Mesothelial cell of epicardium (in vitro differentiated cells): ENCODE results near the gene ARNT2. TPM values are rescaled to one million over a fixed set of nuclear protein-coding genes. Genes with fewer than 3 reads are reported as not detected.

ENCODE experiments used
- DNase-seq, 2 experiments: peaks; one replicate each; pipeline ENCODE4 v3.0.0; 2021; ENCODE audit warnings: low spot score in 2 of 2; ENCODE audit not compliant: unreplicated experiment in 2 of 2
- H3K27ac Mint-ChIP-seq: 2 replicates; pipeline ENCODE4 v1.8.0; 2021; ENCODE audit warnings: mixed read lengths
- H3K27me3 Mint-ChIP-seq: 2 replicates; pipeline ENCODE4 v1.8.0; 2021; ENCODE audit warnings: low read depth, mixed read lengths
- H3K36me3 Mint-ChIP-seq: 2 replicates; pipeline ENCODE4 v1.8.0; 2021; ENCODE audit warnings: mixed read lengths
- H3K4me1 Mint-ChIP-seq: 2 replicates; pipeline ENCODE4 v1.8.0; 2021; ENCODE audit warnings: mixed read lengths
- H3K4me3 Mint-ChIP-seq: 2 replicates; pipeline ENCODE4 v1.8.0; 2021; ENCODE audit warnings: mild to moderate bottlenecking, moderate library complexity, mixed read lengths
- H3K9me3 Mint-ChIP-seq: 2 replicates; pipeline ENCODE4 v1.8.0; 2021; ENCODE audit warnings: mixed read lengths
- total RNA-seq: library from RNA; stranded (reverse); gene quantifications from 3 replicates; pipeline ENCODE4 v1.2.1, GENCODE V29; 2021
- TF ChIP-seq, protein P1 (sequence below): fragments of 200-600 bp; sonication (generic); IDR thresholded peaks from one replicate; pipeline ENCODE4 v1.5.0; 2021; ENCODE audit warnings: antibody characterized with exemption; ENCODE audit not compliant: unreplicated experiment

ARNT2 gene
- total RNA-seq, 1 donor from 2014 or later, result 20.2 TPM

DNA sequence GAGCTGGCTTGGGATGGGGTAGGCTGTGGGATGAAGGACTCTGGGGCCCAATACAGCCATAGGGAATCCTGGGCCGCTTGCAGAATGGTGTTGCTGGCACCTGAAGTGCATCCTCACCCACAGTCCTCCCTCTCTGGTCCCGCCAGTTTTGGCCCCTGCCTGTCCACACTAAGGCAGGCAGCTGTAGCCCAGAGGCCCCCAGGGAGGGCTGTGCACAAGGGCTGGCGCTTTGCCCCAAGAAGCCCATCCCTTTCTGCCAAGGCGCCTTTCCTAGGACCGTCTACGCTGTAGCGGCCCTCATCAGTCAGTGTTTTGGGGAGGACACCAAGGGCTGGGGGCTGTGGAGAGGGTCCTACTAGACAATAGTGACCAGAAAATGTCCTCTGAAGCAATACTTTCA is 174.7 kb downstream of the ARNT2 start:
- Mint-ChIP-seq H3K36me3 (peaks cover 27% of the 10 kb centered on the region), H3K4me1 (peaks cover 3% of the 10 kb centered on the region), H3K27ac (no peak overlapping the region), H3K4me3 (no peak overlapping the region), H3K9me3 (no peaks in the 10 kb centered on the region), H3K27me3 (no peaks in the 10 kb centered on the region)
- no peak for DNase-seq
- TF ChIP-seq, protein P1, sequence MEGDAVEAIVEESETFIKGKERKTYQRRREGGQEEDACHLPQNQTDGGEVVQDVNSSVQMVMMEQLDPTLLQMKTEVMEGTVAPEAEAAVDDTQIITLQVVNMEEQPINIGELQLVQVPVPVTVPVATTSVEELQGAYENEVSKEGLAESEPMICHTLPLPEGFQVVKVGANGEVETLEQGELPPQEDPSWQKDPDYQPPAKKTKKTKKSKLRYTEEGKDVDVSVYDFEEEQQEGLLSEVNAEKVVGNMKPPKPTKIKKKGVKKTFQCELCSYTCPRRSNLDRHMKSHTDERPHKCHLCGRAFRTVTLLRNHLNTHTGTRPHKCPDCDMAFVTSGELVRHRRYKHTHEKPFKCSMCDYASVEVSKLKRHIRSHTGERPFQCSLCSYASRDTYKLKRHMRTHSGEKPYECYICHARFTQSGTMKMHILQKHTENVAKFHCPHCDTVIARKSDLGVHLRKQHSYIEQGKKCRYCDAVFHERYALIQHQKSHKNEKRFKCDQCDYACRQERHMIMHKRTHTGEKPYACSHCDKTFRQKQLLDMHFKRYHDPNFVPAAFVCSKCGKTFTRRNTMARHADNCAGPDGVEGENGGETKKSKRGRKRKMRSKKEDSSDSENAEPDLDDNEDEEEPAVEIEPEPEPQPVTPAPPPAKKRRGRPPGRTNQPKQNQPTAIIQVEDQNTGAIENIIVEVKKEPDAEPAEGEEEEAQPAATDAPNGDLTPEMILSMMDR, result no peak

DNA sequence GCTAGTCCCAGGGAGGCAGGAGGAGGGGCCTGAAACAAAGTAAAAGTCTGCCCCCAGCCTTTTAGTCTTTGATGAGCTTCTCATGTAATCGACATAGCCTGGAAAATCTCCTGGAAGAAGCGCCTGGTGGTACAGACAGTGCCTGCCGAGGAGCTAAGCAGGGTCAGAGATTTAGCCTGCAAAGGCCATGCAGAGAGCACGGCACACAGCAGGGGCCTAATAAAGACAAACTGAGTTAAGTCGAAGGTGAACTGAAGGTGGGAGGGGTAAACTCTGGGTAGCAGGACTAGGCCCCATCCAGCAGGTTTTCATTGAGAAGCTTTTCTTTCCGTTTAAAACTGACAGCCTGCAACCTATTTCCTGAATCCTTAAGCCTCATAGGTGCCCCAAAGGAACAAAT is 175.4 kb downstream of the ARNT2 start:
- no peaks in the 10 kb centered on the region for H3K27me3 Mint-ChIP-seq
- peaks cover 3% of the 10 kb centered on the region for H3K4me1 Mint-ChIP-seq
- no peaks in the 10 kb centered on the region for H3K9me3 Mint-ChIP-seq
- no peak overlapping the region for H3K27ac Mint-ChIP-seq
- TF ChIP-seq, protein P1, result no peak
- DNase-seq, result no peak
- no peak overlapping the region for H3K4me3 Mint-ChIP-seq
- H3K36me3 Mint-ChIP-seq, result peaks cover 25% of the 10 kb centered on the region

DNA sequence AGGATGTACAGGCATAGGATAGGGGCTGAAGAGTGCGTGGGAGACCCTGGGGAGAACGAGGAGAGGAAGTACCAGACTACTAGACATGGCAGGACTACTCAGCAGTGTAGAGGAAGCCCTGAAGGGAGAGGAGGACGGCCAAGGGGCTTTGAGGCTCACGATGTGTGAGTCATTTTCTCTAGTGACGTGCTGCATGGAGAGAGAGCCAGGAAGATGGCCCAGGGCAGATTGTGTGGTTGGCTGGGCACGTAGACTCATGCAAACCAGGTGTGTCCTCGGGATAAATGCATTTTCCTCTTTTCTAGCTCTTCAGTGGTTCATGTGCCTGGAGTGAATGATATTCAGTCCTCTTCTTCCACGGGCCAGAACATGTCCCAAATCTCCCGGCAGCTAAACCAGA is 175.9 kb downstream of the ARNT2 start:
- DNase-seq, result no peak
- Mint-ChIP-seq H3K36me3 (peaks cover 21% of the 10 kb centered on the region), H3K27ac (no peak overlapping the region), H3K4me3 (no peak overlapping the region), H3K27me3 (no peaks in the 10 kb centered on the region), H3K9me3 (no peaks in the 10 kb centered on the region), H3K4me1 (peaks cover 3% of the 10 kb centered on the region)
- TF ChIP-seq, protein P1, result no peak

DNA sequence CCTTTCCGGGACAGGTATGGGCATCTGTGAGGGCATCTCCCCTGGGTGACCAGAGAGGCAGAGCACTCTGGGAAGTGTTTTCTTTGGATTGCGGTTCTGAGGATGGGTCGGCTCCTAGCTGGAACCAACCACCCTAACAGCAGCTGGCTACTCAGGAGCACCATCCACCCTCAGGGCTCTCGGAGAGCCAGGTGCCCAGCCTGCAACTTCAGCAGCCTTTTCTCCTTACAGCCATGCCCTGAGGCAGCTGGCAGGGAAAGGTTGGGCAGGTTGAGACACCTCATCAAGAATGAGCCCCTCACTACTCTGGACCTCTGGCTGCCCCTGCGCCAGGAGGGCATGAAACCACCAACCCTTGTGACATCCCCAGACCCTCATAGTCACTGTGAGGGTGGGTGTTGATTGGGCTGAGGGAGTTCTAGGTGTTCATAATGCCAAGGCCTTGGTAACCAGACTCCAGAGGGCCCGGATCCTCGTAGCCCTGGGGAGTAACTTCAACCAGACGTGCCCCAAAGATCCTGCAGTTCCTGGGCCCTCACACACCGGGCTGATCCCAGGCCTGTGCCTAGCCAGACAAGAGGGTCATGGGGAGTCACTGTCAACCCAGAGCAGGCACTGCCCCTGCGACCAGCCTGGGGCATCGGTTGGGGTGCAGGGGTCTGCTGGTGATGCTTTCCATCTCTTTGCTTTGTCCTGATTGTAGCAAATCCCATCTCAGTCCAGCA is 176.5 kb downstream of the ARNT2 start:
- DNase-seq, result no peak
- H3K27ac Mint-ChIP-seq, result no peak overlapping the region

DNA sequence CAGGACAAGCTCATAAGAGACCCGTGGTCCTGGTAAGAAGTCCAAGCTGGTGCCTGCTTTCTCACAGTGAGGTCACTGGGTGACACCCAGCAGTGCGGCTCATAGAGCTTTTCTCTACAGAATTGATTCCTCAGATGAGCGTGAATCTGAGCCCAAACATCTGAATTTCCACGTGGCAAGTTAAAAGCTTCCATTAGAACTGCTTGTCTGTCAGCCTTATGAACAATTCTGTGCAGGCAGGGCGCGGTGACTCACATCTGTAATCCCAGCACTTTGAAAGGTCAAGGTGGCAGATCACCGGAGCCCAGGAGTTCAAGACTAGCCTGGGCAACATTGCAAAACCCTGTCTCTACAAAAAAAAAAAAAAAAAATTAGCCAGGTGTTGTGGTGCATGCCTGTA is 177.8 kb downstream of the ARNT2 start:
- Mint-ChIP-seq H3K4me1 (peaks cover 3% of the 10 kb centered on the region), H3K36me3 (peaks cover 13% of the 10 kb centered on the region), H3K9me3 (no peaks in the 10 kb centered on the region), H3K27ac (no peak overlapping the region), H3K27me3 (no peaks in the 10 kb centered on the region), H3K4me3 (no peak overlapping the region)
- TF ChIP-seq, protein P1, result no peak
- no peak for DNase-seq

More for the DNA sequence above, 176.5 kb downstream of the ARNT2 start:
- Mint-ChIP-seq H3K36me3 (peaks cover 16% of the 10 kb centered on the region), H3K4me1 (peaks cover 3% of the 10 kb centered on the region), H3K27me3 (no peaks in the 10 kb centered on the region), H3K9me3 (no peaks in the 10 kb centered on the region), H3K4me3 (no peak overlapping the region)
- TF ChIP-seq, protein P1, result no peak
